KMS-11 (cell line): ENCODE measurements around the gene PPIC.
A peak's percentile ranks its signal among the peaks of the same experiment; 100 is the strongest.

ENCODE experiments used
- H2AFZ ChIP-seq: fragments of 200-600 bp; sonication (generic); 2 replicates; pipeline ENCODE4 v1.6.1; 2016; ENCODE audit warnings: antibody characterized with exemption, mixed run types, low read depth
- H3K27ac ChIP-seq: fragments of 200-600 bp; sonication (generic); 2 replicates; pipeline ENCODE4 v1.6.1; 2016; ENCODE audit warnings: mild to moderate bottlenecking, mixed run types
- H3K27me3 ChIP-seq: fragments of 200-600 bp; sonication (generic); 2 replicates; pipeline ENCODE4 v1.6.1; 2017; ENCODE audit warnings: mild to moderate bottlenecking, low read depth, mixed run types, moderate library complexity; ENCODE audit not compliant: insufficient read depth
- H3K36me3 ChIP-seq: fragments of 200-600 bp; sonication (generic); 2 replicates; pipeline ENCODE4 v1.6.1; 2017; ENCODE audit warnings: mild to moderate bottlenecking, mixed run types; ENCODE audit not compliant: insufficient read depth
- H3K4me1 ChIP-seq: fragments of 200-600 bp; sonication (generic); 2 replicates; pipeline ENCODE4 v1.6.1; 2016; ENCODE audit warnings: mild to moderate bottlenecking, low read depth, mixed run types; ENCODE audit not compliant: poor library complexity, severe bottlenecking
- H3K4me2 ChIP-seq: fragments of 200-600 bp; sonication (generic); 2 replicates; pipeline ENCODE4 v1.7.0; 2016; ENCODE audit warnings: mild to moderate bottlenecking, mixed run types
- H3K4me3 ChIP-seq: fragments of 200-600 bp; sonication (generic); IDR thresholded peaks from 2 replicates; pipeline ENCODE4 v1.6.1; 2017; ENCODE audit warnings: low read depth, low read length, mixed read lengths; ENCODE audit not compliant: insufficient read depth
- H3K79me2 ChIP-seq: fragments of 200-600 bp; sonication (generic); 2 replicates; pipeline ENCODE4 v1.6.1; 2016; ENCODE audit warnings: low read depth, mixed run types; ENCODE audit not compliant: insufficient read depth
- H3K9ac ChIP-seq: fragments of 200-600 bp; sonication (generic); 2 replicates; pipeline ENCODE4 v1.6.1; 2016; ENCODE audit warnings: mild to moderate bottlenecking, mixed run types
- H4K20me1 ChIP-seq: fragments of 200-600 bp; sonication (generic); 2 replicates; pipeline ENCODE4 v1.6.1; 2016; ENCODE audit warnings: mild to moderate bottlenecking, mixed run types; ENCODE audit not compliant: insufficient read depth
- TF ChIP-seq, protein P1 (sequence below): fragments of 200-600 bp; sonication (generic); conservative IDR thresholded peaks from 2 replicates; pipeline ENCODE4 v1.6.1; 2017; ENCODE audit warnings: low read depth, mild to moderate bottlenecking, antibody characterized with exemption, low read length, moderate library complexity, mixed read lengths

The PPIC gene

DNA sequence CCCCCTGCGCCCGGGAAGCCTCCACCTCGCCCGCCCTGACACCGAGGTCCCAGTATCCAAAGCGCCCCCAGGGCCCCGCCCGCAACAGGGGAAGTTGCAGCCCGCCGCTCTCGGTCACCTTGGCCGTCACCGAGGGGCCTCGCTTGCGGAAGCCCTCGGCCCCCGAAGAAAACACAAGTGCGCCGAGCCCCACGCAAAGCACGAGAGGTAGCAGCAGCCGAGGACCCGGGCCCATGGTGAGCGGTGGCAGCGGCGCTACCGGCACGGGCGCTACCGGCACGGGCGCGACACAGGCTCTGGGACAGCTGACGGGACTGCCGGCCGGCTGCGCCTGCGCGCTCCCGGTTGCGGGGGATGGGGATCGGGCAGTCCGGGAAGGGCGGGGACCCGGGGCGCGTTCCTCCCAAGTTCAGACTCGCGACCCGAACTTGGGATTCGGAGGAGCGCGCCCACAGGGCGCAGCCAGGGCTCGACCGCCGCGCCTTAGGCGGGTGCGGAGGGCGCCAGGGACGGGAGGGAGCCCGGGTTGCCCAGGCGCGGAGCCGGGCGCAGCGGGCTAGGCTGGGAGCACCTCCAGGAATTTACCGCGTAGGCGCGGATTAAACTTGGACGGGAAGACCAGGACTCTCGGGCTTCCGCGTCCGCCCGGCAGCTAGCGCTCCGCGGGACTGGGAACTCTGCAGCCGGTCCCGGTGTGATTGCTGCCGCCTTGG is at the start of gene PPIC:
Gene PPIC, minus strand, starts transcription at position 335 of the 713 bp plus-strand sequence. Its CDS starts 100 bp downstream, at position 235.
- H3K79me2 ChIP-seq, result no peaks in the 10 kb centered on the region
- H4K20me1 ChIP-seq, result no peaks in the 10 kb centered on the region; the same call in 1 of the 2 replicates
- H3K27me3 ChIP-seq, result peaks cover 9% of the 10 kb centered on the region; the same call in 1 of the 2 replicates
- H3K4me3 ChIP-seq, result no peak within 1 kb of the TSS
- H2AFZ ChIP-seq, result peak within 1 kb of the TSS; percentile 95
- no peak within 1 kb of the TSS for H3K27ac ChIP-seq
- H3K9ac ChIP-seq, result no peak within 1 kb of the TSS; the same call in 1 of the 2 replicates
- H3K4me1 ChIP-seq, result peaks cover 6% of the 10 kb centered on the region
- TF ChIP-seq, protein P1, sequence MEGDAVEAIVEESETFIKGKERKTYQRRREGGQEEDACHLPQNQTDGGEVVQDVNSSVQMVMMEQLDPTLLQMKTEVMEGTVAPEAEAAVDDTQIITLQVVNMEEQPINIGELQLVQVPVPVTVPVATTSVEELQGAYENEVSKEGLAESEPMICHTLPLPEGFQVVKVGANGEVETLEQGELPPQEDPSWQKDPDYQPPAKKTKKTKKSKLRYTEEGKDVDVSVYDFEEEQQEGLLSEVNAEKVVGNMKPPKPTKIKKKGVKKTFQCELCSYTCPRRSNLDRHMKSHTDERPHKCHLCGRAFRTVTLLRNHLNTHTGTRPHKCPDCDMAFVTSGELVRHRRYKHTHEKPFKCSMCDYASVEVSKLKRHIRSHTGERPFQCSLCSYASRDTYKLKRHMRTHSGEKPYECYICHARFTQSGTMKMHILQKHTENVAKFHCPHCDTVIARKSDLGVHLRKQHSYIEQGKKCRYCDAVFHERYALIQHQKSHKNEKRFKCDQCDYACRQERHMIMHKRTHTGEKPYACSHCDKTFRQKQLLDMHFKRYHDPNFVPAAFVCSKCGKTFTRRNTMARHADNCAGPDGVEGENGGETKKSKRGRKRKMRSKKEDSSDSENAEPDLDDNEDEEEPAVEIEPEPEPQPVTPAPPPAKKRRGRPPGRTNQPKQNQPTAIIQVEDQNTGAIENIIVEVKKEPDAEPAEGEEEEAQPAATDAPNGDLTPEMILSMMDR, result no peak
- H3K36me3 ChIP-seq, result no peaks in the 10 kb centered on the region
- H3K4me2 ChIP-seq, result peak within 1 kb of the TSS; percentile 85

DNA sequence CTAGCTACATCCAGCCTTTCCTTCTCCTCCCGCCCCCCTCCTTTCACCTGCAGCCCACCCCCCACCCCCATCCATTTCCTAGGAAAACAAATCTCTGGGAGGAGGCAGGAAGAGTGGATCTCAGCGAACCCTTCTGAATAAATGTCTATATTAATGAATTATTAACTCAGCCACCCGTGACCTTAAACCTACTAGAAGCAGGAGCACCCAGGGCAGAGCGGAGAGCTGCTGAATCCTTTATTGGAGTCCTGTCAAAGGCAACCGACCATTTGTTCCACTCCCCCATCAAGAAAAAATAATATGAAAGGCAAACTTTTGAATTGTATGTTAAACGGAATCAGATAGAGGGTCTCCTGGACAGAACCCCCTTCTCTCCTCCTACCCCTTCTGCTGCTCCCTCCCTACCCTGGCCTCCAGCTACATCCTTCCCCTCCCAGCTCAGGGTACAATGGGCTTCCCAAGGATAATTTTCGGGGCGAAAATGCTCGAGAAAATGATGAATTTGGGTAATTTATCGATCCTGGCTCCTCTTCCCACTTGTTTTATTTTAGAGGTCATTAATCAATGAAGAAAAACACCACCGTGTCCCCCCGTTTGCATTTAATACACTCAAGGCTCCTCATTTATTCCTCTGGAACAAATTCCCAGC is 49.2 kb upstream of the PPIC start:
- TF ChIP-seq, protein P1, result no peak
- Histone ChIP-seq H2AFZ (no peak overlapping the region), H3K79me2 (no peaks in the 10 kb centered on the region), H3K9ac (no peak overlapping the region), H3K4me1 (peaks cover 7% of the 10 kb centered on the region), H3K27me3 (no peaks in the 10 kb centered on the region), H3K36me3 (no peaks in the 10 kb centered on the region), H3K4me2 (no peak overlapping the region), H3K27ac (no peak overlapping the region), H3K4me3 (no peak overlapping the region), H4K20me1 (no peaks in the 10 kb centered on the region)

DNA sequence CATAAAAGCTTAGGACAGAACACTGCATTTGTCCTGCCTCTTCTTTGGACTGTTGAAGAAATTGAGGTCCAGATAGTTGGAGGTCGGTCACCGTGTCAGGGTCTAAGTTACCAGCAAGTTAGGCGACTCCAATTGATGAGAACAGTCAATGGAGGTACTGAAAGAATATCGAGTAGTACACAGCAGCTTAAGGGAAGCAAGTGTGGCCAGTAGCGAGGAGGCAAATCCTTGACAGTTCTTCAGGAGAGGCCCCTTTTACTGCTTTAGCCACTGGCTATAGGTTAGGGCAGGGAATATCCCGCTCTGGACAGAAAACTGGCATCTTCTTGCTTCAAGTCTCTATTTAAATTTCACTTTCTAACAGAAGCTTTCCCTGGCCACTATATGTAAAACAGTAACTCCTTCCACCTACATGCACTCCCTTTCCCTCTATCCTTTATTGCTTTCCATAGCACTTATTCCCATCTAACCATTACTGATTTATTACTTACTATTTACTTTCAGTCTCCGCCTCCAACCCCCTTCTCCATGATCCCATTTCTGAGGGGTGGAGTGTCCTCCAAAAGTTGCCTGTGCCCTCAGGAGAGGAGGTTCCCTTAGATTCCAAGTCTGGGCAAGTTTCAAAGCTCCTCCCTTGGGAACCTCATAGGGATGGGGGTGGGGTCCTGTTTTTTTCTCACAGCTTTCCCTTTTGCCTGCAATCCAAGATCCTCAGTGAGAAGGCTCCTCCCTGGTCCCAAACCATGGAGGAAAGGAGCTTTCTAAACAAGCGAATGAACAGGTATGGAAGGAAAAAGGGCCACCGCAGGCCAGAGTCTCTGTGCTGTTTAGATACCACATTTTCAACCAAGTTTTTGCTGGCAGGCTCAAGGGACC is 48.4 kb upstream of the PPIC start:
- H3K4me1 ChIP-seq, result peaks cover 7% of the 10 kb centered on the region
- H3K4me3 ChIP-seq, result no peak overlapping the region
- no peak overlapping the region for H3K9ac ChIP-seq
- H4K20me1 ChIP-seq, result no peaks in the 10 kb centered on the region
- H3K27ac ChIP-seq, result no peak overlapping the region
- no peak overlapping the region for H2AFZ ChIP-seq
- no peaks in the 10 kb centered on the region for H3K79me2 ChIP-seq
- H3K36me3 ChIP-seq, result no peaks in the 10 kb centered on the region
- H3K4me2 ChIP-seq, result no peak overlapping the region
- TF ChIP-seq, protein P1, result no peak
- H3K27me3 ChIP-seq, result no peaks in the 10 kb centered on the region

DNA sequence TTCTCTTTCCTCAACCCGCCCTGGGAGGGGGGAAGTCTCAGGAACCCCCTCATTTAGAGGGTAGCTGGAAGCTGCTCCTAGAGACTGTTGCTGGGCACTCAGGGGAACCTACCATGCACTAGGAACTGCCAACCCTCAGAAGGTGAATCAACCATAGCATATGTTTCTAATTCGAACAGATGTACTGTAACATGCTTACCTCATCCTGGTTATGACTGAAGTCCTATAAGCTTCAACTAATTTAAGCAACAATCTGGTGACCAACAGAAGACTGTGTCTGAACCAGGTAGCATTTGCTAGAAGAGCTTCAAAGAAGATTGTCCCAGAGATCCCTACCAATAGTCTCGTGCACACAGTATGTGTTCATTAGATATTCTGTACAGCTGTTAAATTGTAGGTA is 46.8 kb upstream of the PPIC start:
- no peak overlapping the region for H3K4me3 ChIP-seq
- H3K36me3 ChIP-seq, result no peaks in the 10 kb centered on the region
- no peak overlapping the region for H3K27ac ChIP-seq
- no peaks in the 10 kb centered on the region for H3K27me3 ChIP-seq
- peaks cover 7% of the 10 kb centered on the region for H3K4me1 ChIP-seq
- no peak overlapping the region for H3K9ac ChIP-seq
- H2AFZ ChIP-seq, result no peak overlapping the region
- no peaks in the 10 kb centered on the region for H3K79me2 ChIP-seq
- no peaks in the 10 kb centered on the region for H4K20me1 ChIP-seq
- no peak overlapping the region for H3K4me2 ChIP-seq
- TF ChIP-seq, protein P1, result no peak
